OCI-LY7 (cell line): ENCODE data around the gene OTUD5.

Source experiments
- CTCF ChIP-seq: fragments of 200-600 bp; sonication (generic); conservative IDR thresholded peaks from 2 replicates; pipeline ENCODE4 v1.5.1; 2014; ENCODE audit warnings: mild to moderate bottlenecking, antibody characterized with exemption, low read length, moderate library complexity, mixed read lengths
- EZH2phosphoT487 ChIP-seq: fragments of 200-600 bp; sonication (generic); IDR thresholded peaks from 2 replicates; pipeline ENCODE4 v1.6.1; 2018; ENCODE audit warnings: low read depth, borderline replicate concordance, mild to moderate bottlenecking, mixed run types, antibody characterized with exemption, low read length, moderate library complexity, mixed read lengths

GRCh38 chrX:48905090-48905790 is 52.2 kb downstream of the OTUD5 start:
- TF ChIP-seq CTCF, result no peak
- no peak for TF ChIP-seq EZH2phosphoT487
